BLaER1 treated with 17β-estradiol and CSF1 and Interleukin-3, amounts not matched to agents 10 nM and 100 nM (cell line): ENCODE results near the gene DLGAP5.

ENCODE experiments used
- H3K27ac ChIP-seq, 11 experiments: shearing (Covaris generic); formaldehyde crosslinking; 2 replicates each; pipeline ENCODE4 v1.8.1; 2022
- H3K27me3 ChIP-seq, 11 experiments: shearing (Covaris generic); formaldehyde crosslinking; 2 replicates each; pipeline ENCODE4 v1.8.1; 2022
- H3K36me3 ChIP-seq, 11 experiments: shearing (Covaris generic); formaldehyde crosslinking; 2 replicates each; pipeline ENCODE4 v1.8.1; 2022
- H3K4me1 ChIP-seq, 10 experiments: shearing (Covaris generic); formaldehyde crosslinking; 2 replicates each; pipeline ENCODE4 v1.8.1; 2022
- H3K4me2 ChIP-seq, 11 experiments: shearing (Covaris generic); formaldehyde crosslinking; 2 replicates each; pipeline ENCODE4 v1.8.1; 2022
- H3K4me3 ChIP-seq, 10 experiments: shearing (Covaris generic); formaldehyde crosslinking; 2 replicates each; pipeline ENCODE4 v1.8.1; 2022
- H3K9ac ChIP-seq, 11 experiments: shearing (Covaris generic); formaldehyde crosslinking; 2 replicates each; pipeline ENCODE4 v1.8.1; 2022
- H3K9me3 ChIP-seq, 11 experiments: shearing (Covaris generic); formaldehyde crosslinking; replicated peaks in 1 of 11; 2 replicates each; pipeline ENCODE4 v1.8.1; 2022
- H4K20me1 ChIP-seq, 11 experiments: shearing (Covaris generic); formaldehyde crosslinking; 2 replicates each; pipeline ENCODE4 v1.8.1; 2022
- Cebpa-rat ChIP-seq, 11 experiments: shearing (Covaris generic); IDR thresholded peaks; 2 replicates each; pipeline ENCODE4 v1.8.1; 2022

The DLGAP5 gene

DNA sequence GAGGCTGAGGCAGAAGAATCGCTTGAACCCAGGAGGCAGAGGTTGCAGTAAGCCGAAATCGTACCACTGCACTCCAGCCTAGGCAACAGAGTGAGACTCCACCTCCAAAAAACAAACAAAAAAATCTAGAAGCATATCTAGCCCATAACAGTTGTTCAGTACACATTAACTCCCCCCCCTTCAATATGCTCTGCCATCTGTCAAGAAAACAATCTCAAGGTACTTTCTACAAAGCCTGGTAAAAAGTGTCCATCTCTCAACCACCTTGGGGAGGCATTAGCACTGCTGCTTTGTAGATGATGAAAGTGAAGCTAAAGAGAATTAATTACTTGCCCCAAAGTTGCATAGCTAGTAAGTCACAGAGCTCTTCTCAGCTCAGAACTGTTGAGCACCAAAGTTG, 37.4 kb downstream of the DLGAP5 start:
- Histone ChIP-seq H4K20me1 (no peaks in the 10 kb centered on the region), H3K4me1 (peaks cover 0 to 7% (median 0%) of the 10 kb centered on the region in 10 experiments; a peak in 2 of 20 replicates), H3K4me2 (no peak overlapping the region), H3K27ac (no peak overlapping the region), H3K4me3 (no peak overlapping the region), H3K9ac (no peak overlapping the region), H3K36me3 (peaks cover 0 to 100% (median 96%) of the 10 kb centered on the region in 11 experiments; a peak in 19 of 22 replicates), H3K27me3 (no peaks in the 10 kb centered on the region), H3K9me3 (no peaks in the 10 kb centered on the region)
- no peak for TF ChIP-seq Cebpa-rat (IDR thresholded peaks at IDR 0.05)

DNA sequence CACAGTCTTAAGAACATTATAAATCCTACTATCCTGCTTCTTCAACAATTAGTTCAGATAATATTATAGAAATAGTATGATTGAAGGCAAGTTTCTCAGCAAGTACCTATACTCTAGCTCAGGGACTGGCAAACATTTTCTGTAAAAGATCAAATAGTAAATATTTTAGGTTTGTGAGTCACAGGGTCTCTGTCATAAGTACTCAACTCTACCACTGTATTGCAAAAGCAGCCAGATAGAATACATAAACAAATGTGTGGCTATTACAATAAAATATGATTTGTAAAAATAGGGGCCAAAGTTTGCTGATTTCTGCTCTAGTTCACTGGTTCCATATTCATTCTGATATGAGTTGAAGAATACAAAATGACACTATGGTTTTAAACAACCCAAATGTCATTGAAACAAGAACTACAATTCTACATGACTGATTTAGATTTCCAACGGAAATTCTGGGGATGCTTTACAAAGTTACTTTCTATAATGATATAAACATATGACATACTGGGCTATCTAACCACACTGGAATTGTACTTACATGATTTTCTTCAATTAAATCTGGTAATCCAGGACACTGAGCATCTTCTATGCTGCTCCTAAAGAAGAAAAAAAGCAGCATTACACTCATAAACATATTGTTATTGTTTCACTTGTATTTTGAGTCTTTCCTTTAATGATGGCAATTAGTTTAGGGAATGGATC, 39.2 kb downstream of the DLGAP5 start:
- Histone ChIP-seq H3K4me2 (no peak overlapping the region), H4K20me1 (no peaks in the 10 kb centered on the region; a peak in 1 of 22 replicates), H3K9me3 (no peaks in the 10 kb centered on the region), H3K27me3 (no peaks in the 10 kb centered on the region), H3K4me1 (no peaks in the 10 kb centered on the region), H3K9ac (no peak overlapping the region), H3K36me3 (peaks cover 0 to 100% (median 96%) of the 10 kb centered on the region in 11 experiments; a peak in 20 of 22 replicates), H3K27ac (no peak overlapping the region), H3K4me3 (no peak overlapping the region)
- no peak for TF ChIP-seq Cebpa-rat (IDR thresholded peaks at IDR 0.05)

DNA sequence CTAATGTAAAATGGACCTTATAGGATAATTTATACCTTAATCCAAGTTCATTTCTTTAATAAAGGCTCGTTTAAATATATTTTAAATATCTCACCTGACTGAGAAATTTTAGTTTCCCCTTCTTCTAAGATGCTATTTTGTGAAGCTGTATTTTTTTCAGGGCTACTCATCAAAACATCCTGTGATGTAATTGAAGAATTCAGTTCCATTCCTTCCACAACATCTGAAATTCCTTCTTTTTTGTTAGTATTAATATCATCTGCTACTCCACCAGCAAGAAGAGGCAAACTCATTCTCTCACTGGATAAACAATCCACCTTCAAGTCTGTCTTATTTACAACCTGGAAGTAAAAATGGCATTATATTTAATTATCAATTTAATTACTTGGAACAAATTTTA, 39.8 kb downstream of the DLGAP5 start:
- no peak overlapping the region for H3K4me3 ChIP-seq
- peaks cover 6 to 100% (median 96%) of the 10 kb centered on the region in 11 experiments; a peak in 21 of 22 replicates for H3K36me3 ChIP-seq
- H3K4me1 ChIP-seq = no peaks in the 10 kb centered on the region
- no peaks in the 10 kb centered on the region for H3K27me3 ChIP-seq
- TF ChIP-seq Cebpa-rat (IDR thresholded peaks at IDR 0.05) = no peak
- no peak overlapping the region for H3K4me2 ChIP-seq
- H3K9ac ChIP-seq = no peak overlapping the region
- H3K27ac ChIP-seq = no peak overlapping the region
- H3K9me3 ChIP-seq = no peaks in the 10 kb centered on the region
- H4K20me1 ChIP-seq = peaks cover 0 to 6% (median 0%) of the 10 kb centered on the region in 11 experiments; a peak in 3 of 22 replicates

DNA sequence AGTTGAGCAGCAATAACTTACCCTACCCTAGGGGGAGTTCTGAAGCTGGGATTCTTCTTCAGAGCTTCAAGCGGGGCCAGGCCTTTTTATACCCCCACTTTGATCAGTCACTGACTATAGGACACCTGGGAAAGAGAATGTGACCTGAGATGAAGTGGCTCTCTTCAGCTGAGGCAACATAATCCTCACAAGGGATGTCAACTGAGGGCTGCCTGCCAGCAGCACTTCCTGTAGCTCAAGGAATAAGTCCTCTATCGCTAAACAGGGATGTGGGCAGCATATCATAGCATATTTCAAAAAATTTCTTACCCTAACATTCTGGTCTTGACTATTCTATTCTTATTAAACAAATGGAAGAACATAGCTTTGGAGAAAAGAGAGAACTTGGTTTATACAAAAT, 45.0 kb downstream of the DLGAP5 start:
- Histone ChIP-seq H3K9ac (no peak overlapping the region), H3K4me3 (no peak overlapping the region), H3K9me3 (no peaks in the 10 kb centered on the region), H4K20me1 (peaks cover 0 to 56% (median 0%) of the 10 kb centered on the region in 11 experiments; a peak in 4 of 22 replicates), H3K36me3 (peaks cover 57 to 100% (median 92%) of the 10 kb centered on the region in 11 experiments), H3K4me2 (no peak overlapping the region), H3K27me3 (no peaks in the 10 kb centered on the region), H3K4me1 (no peaks in the 10 kb centered on the region), H3K27ac (no peak overlapping the region)
- no peak for TF ChIP-seq Cebpa-rat (IDR thresholded peaks at IDR 0.05)

DNA sequence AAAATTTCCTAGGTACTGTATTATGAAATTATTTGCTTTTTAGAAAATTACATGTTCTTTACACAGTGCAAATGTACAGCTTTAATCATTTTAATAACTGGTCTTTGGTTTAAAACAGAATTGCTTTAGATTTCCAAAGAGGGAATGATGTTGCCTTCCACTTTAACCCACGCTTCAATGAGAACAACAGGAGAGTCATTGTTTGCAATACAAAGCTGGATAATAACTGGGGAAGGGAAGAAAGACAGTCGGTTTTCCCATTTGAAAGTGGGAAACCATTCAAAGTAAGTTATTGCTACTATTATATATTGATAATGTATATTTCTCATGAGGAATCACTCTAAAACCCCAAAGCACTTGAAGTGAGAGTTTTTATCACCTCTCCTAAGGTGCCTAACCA, 48.9 kb downstream of the DLGAP5 start:
- TF ChIP-seq Cebpa-rat (IDR thresholded peaks at IDR 0.05) = no peak
- H3K4me2 ChIP-seq = no peak overlapping the region
- H4K20me1 ChIP-seq = peaks cover 0 to 96% (median 0%) of the 10 kb centered on the region in 11 experiments; a peak in 6 of 22 replicates
- peaks cover 59 to 100% (median 80%) of the 10 kb centered on the region in 11 experiments for H3K36me3 ChIP-seq
- H3K4me3 ChIP-seq = no peak overlapping the region
- H3K4me1 ChIP-seq = peaks cover 0 to 22% (median 0%) of the 10 kb centered on the region in 10 experiments; a peak in 4 of 20 replicates
- H3K27me3 ChIP-seq = no peaks in the 10 kb centered on the region
- no peaks in the 10 kb centered on the region for H3K9me3 ChIP-seq
- no peak overlapping the region for H3K9ac ChIP-seq
- H3K27ac ChIP-seq = no peak overlapping the region

DNA sequence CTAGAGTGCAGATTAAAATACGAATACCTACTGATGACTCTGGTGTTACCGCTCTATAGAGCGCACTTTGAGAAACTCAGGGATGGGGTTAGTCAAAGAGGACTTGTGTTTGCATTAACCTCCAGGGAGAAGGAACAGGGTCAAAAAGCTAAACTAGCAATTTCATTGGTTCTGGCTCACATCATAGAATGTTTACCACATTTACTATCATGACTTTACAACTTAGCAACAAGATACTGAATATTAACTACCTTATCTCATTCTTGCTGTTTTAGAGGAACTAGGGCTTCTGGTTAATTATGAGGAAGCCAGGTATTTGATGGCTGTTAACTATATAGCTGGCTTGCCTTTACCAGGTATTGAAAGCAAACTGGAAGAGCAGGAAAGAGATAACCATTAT, 49.6 kb downstream of the DLGAP5 start:
- no peak overlapping the region for H3K27ac ChIP-seq
- no peak overlapping the region for H3K4me3 ChIP-seq
- H3K9ac ChIP-seq = no peak overlapping the region
- H3K9me3 ChIP-seq = no peaks in the 10 kb centered on the region
- no peak for TF ChIP-seq Cebpa-rat (IDR thresholded peaks at IDR 0.05)
- no peaks in the 10 kb centered on the region for H3K27me3 ChIP-seq
- H3K4me1 ChIP-seq = peaks cover 0 to 29% (median 0%) of the 10 kb centered on the region in 10 experiments; a peak in 4 of 20 replicates
- peaks cover 53 to 100% (median 73%) of the 10 kb centered on the region in 11 experiments for H3K36me3 ChIP-seq
- no peak overlapping the region for H3K4me2 ChIP-seq
- peaks cover 0 to 99% (median 0%) of the 10 kb centered on the region in 11 experiments; a peak in 6 of 22 replicates for H4K20me1 ChIP-seq

DNA sequence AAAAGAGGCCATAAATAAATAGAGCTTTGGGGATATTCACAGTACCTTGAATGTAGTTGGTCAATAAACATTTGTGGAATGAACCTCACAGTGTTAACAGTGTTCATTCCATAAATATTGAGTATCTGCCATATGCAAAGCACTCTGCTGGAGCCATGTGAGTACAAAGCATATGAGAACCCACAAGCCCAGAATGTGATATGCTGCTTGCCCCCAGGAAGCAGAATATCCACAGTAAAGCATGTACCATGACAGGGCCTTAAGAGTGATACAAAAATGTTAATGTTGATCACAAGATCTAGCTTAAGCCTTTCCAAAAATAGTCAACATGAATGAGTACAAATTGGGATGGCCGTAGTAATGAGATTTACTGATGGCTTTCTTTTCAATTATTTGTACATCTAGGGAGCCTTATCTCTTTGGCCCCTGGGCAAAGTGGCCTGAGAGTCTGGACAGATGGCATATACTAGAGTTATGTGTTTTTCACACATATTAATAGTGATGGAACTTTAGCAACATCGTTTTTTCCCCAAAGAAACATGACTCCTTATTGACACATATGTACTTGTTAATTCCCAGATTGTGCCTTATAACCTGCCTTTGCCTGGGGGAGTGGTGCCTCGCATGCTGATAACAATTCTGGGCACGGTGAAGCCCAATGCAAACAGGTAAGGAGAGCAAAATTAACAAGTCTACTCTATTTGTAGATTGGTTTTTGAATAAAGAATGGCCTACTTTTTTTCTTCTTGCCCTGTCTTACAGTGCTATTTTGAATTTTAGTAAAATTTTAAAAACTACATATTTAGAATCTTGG, 51.5 kb downstream of the DLGAP5 start:
- H3K27ac ChIP-seq = no peak overlapping the region
- H3K4me2 ChIP-seq = no peak overlapping the region
- peaks cover 0 to 100% (median 0%) of the 10 kb centered on the region in 11 experiments; a peak in 6 of 22 replicates for H4K20me1 ChIP-seq
- H3K4me3 ChIP-seq = no peak overlapping the region
- H3K4me1 ChIP-seq = peaks cover 0 to 43% (median 0%) of the 10 kb centered on the region in 10 experiments; a peak in 4 of 20 replicates
- H3K9ac ChIP-seq = no peak overlapping the region
- no peak for TF ChIP-seq Cebpa-rat (IDR thresholded peaks at IDR 0.05)
- no peaks in the 10 kb centered on the region for H3K27me3 ChIP-seq
- no peaks in the 10 kb centered on the region for H3K9me3 ChIP-seq
- peaks cover 36 to 98% (median 54%) of the 10 kb centered on the region in 11 experiments for H3K36me3 ChIP-seq

DNA sequence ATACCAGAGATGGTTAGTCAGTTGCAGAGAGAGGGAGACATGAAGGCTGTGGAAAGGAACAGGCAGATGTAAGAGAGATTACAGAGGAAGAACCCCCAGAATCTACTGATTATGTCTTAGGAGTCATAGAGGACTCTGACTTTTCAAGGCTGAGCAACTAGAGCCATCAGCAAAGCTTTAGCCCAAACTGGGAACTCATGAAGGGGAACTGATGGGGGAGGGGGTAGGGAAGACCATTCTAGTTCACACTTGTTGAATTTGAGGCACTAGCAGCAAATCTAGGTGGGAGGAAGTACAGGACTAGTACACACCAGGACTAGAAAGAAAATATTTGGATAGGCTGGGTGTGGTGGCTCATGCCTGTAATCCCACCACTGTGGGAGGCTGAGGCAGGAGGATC, 52.2 kb downstream of the DLGAP5 start:
- Histone ChIP-seq H3K9ac (no peak overlapping the region), H4K20me1 (peaks cover 0 to 100% (median 0%) of the 10 kb centered on the region in 11 experiments; a peak in 6 of 22 replicates), H3K4me3 (no peak overlapping the region), H3K4me1 (peaks cover 0 to 50% (median 0%) of the 10 kb centered on the region in 10 experiments; a peak in 4 of 20 replicates), H3K4me2 (peak overlapping the region in 2 of 11 experiments; percentile 42 to 72; a peak in 3 of 22 replicates), H3K27ac (no peak overlapping the region), H3K36me3 (peaks cover 30 to 98% (median 52%) of the 10 kb centered on the region in 11 experiments; a peak in 21 of 22 replicates), H3K27me3 (no peaks in the 10 kb centered on the region), H3K9me3 (no peaks in the 10 kb centered on the region)
- TF ChIP-seq Cebpa-rat (IDR thresholded peaks at IDR 0.05) = no peak

DNA sequence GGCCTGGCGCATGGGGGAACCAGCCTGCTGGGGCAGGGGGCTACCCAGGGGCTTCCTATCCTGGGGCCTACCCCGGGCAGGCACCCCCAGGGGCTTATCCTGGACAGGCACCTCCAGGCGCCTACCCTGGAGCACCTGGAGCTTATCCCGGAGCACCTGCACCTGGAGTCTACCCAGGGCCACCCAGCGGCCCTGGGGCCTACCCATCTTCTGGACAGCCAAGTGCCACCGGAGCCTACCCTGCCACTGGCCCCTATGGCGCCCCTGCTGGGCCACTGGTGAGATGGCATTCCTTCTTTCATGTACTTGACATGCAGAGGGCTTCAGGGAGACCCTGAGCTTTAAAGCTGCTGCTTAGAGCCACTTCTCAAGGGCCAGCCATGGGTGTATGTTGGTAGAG, 53.3 kb downstream of the DLGAP5 start:
- Histone ChIP-seq H3K27me3 (no peaks in the 10 kb centered on the region), H3K9me3 (no peaks in the 10 kb centered on the region), H3K4me2 (peak overlapping the region in 2 of 11 experiments; percentile 42 to 72; a peak in 4 of 22 replicates), H3K36me3 (peaks cover 24 to 98% (median 46%) of the 10 kb centered on the region in 11 experiments; a peak in 21 of 22 replicates), H3K4me3 (no peak overlapping the region), H3K9ac (no peak overlapping the region), H4K20me1 (peaks cover 0 to 100% (median 0%) of the 10 kb centered on the region in 11 experiments; a peak in 6 of 22 replicates), H3K27ac (no peak overlapping the region), H3K4me1 (peaks cover 0 to 61% (median 0%) of the 10 kb centered on the region in 10 experiments; a peak in 4 of 20 replicates)
- TF ChIP-seq Cebpa-rat (IDR thresholded peaks at IDR 0.05) = no peak
